NCI-H460 (cell line): ENCODE measurements around the gene TIPARP. TPM values are rescaled to one million over a fixed set of nuclear protein-coding genes. Genes with fewer than 3 reads are reported as not detected.

Experiments used
- DNase-seq: peaks from one replicate; pipeline ENCODE4 v3.0.0-alpha.2; 2016; ENCODE audit warnings: low read depth; ENCODE audit errors: extremely low read depth
- polyA plus RNA-seq: library from polyadenylated mRNA; depleted of rRNA; stranded (reverse); fragments of >200 nt; gene quantifications from 2 replicates; pipeline ENCODE4 v1.2.3, GENCODE V29; 2014; cell fraction: nucleus; rRNA removed
- total RNA-seq: library from RNA; depleted of rRNA; stranded (reverse); fragments of >200 nt; shearing (Covaris generic); gene quantifications from 2 replicates; pipeline ENCODE4 v1.2.3, GENCODE V29; 2014; rRNA removed

Gene TIPARP, protein sequence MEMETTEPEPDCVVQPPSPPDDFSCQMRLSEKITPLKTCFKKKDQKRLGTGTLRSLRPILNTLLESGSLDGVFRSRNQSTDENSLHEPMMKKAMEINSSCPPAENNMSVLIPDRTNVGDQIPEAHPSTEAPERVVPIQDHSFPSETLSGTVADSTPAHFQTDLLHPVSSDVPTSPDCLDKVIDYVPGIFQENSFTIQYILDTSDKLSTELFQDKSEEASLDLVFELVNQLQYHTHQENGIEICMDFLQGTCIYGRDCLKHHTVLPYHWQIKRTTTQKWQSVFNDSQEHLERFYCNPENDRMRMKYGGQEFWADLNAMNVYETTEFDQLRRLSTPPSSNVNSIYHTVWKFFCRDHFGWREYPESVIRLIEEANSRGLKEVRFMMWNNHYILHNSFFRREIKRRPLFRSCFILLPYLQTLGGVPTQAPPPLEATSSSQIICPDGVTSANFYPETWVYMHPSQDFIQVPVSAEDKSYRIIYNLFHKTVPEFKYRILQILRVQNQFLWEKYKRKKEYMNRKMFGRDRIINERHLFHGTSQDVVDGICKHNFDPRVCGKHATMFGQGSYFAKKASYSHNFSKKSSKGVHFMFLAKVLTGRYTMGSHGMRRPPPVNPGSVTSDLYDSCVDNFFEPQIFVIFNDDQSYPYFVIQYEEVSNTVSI
- total RNA-seq = 10.9 and 12.3 TPM in 2 replicates
- polyA plus RNA-seq = 6.5 and 7.9 TPM in 2 replicates

DNA sequence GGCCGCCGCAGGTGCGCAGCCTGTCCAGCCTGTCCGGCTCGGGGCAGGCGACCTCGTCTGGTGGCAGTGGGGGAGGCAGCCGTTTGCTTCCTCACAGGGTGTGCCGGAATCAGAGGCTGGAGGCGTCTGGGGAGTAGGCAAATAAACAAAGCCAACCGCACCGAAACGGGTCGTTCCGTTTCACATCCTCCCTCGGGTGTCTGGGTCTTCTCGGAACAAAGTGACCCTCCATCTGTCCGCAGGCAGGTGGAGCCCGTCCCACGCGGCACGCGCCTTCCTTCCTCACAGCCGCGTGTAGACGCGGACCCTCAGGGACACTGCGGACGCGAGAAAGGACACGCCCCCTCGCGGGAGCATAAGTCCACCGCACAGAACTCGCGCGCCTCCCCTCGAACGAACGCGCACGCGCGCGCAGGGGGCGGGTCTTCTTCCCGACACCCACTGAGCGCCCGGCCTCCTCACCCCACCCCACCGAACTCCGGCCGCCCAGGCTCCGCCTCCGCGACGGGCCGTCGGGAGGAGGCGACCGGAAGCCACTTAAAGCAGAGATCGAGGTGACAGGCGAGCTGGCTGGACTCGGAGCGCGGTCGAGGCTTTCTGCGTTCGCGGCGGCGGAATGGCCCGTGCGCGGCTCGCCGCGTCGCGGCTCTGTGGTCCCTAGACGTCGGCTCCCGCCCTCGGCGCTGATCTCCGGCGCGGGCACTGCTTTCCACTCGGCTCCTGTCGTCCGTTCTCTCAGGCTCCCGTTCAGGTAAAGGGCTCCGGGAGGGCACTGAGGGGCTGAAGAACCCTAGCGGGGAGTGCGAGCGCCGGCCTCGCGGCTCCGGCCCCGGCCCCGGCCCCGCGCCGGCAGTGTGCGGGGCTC lies at the start of gene TIPARP:
Gene TIPARP, plus strand, starts transcription at position 545 of the 865 bp plus-strand sequence. CDS start 3,108 bp downstream, outside the sequence.
- peak; percentile 93 for DNase-seq

DNA sequence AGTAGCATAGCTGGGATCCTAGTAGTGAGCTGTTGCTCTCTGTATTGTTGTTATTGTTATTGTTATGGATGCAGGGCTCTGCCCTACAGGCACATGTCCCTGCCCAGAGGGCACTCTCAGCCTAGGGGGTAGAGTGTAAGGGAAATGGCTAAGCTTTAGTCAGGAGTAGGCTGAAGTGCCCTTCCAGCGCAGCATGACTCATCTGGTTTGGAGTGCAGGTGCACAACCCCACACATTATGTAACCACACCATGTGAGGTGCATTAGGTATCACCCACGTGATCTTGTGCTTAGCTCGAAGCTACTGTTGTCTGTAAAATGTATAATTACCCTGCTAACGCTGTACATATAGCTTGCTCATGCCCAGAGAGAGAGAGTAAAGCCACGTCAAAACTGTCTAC lies 48.3 kb upstream of the TIPARP start:
- no peak for DNase-seq

DNA sequence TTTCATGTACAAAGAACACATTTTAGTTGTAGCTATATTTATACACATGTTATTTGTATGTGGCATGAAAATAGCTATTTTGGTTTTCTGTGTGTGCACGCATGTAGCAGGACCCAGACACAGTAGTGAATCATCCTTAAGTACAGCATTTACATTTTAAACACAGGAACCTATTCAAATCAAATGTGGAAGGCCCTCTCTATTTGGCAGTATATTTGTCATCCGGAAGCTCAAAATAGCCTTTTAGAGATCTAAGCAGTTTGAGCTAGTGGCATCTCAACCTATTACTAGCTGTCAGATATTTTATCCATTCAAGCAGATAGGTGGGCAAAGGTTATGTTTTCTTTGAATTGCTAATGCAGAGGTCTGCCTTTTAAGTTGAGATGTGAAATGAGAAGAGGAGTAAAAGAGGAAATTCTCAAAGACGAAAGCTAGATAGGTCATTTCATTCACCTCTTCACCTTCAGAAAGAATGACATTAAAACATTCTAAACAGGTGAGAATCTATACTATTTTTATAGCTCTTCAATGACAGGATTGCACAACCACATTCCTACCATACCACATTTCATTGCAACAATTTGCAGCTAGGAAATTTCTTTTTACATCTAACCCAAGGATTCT lies 46.3 kb upstream of the TIPARP start:
- DNase-seq = no peak

DNA sequence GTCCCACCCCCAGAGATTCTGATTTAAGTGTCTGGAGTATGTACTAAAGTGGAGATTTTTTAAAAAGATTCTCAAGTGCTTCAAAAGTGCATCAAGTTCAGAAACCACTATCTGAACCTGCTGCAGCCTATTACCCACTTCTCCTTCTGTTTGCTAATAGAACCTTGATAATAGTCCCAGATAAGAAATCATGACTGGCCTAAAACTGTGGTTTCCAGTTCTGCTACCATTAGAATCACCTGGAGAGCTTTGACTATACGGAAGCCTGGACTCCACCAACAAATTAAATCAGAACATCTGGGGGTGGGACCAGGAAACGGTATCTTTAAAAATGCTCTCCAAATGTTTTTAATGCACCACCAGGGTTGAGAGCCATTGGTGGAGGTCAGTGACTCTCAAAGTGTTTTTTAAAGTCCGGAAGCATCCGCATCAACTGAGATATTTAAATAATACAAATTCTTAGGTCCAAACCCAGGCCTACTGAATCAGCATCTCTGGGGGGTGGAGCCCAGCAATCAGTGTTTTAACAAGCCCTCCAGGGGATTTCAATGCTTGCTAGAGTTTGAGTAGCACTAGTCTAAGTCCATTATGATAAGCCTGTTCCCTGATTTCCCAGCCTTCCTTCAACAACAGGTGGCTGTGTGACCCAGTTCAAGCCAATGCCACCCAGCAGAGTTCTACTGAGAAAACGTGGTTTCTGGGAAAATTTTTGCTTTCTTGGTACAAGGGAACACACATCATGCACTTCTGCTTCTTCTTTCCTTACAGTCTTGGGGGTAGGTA lies 45.4 kb upstream of the TIPARP start:
- no peak for DNase-seq

DNA sequence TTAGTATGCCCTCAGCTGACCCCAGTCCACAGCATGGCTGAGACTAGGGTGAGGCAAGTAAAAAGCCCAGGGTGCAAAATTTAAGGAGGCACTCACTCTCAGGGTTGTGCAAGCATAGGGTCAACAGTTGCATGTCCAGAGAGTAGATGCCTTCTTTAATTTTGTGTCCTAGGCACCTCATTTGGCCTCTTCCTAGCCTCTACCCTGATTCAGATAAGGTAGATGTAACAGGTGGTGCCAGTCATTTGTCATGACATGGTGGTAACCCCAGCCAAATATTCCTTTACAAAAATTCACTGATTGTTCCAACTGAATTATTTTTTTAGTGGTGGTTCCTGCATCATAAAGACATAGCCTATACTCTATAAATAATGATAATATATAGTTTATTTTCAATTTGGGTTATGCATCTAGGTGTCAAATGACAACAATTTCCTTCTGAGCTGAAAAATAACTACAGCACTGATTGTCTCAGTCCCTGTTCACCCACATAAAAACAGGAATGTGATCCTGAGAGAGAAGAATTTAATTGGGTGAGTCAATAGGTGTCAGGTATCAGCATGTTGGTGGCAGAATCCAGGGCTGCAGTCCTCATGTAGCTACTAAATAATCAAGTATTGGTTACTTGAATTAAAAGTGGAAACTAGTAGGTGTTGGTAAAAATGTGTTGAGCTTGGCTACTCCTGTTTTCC lies 44.2 kb upstream of the TIPARP start:
- DNase-seq = no peak

DNA sequence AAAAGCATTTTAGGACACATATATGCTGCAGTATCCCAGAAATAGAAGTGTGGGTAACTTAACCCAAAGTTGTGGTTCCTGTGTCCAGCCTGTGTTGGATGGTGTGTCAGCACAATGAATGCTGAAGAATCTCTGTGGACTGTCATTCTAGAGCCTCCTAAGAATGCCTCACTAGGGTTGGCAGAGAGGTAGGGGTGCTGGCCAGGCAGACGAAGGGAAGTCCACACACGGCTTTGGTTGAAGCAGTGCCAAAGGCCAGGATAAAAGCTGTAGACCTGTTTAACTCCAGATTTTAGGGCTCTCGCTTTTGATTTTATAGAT lies 43.7 kb upstream of the TIPARP start:
- DNase-seq = no peak

DNA sequence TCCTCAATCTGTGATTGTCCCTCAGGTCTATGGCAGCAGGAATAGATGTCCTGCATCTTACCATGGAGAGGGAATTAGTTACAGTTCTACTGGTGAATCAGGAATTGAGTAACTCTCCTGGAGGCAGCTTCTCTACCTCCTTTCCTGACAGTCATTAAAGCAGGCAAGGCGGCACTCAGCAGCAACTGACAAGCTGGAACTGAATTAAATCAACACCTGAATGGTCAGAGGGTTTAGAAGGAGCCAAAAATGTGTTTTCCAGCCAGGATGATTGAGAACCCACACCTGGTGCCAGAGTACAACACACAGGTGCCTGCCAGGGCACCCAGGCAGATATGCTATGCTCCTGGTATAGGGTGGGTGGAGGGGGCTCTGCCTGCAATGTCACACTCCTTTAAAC lies 43.1 kb upstream of the TIPARP start:
- no peak for DNase-seq

DNA sequence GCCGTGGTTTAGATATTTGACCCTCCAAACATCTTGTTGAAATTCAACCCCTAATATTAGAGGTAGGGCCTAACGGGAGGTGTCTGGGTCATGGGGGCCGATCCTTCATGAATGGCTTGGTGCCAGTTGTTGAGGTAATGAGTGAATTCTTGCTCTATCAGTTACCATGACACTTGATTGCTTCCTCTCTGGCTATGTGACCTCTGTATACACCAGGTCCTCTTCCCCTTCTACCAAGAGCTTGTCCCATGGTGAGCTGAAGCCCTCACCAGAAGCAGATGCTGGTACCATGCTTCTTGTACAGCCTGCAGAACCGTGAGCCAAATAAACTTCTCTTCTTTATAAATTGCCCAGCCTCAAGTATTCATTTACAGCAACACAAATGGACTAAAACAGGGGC lies 41.8 kb upstream of the TIPARP start:
- DNase-seq = no peak

DNA sequence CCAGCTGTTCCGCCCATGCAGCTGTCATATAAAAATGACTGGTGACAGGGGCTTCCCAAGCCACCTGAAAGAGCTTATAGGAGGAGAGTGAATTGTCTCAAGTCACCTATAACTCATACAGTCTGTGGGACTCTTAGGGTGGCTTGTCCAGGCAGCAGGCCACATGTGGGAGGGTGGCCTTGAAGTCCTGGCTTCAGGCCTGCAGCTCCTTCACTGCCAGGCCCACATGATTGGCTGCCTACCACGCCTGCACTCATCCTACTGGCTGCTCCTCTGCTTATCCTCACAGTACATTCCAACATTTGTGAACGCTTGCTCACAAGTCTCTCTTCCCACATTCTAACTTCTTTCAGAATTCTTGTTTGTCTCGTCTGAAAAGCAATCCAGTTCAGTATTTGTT lies 41.1 kb upstream of the TIPARP start:
- no peak for DNase-seq

DNA sequence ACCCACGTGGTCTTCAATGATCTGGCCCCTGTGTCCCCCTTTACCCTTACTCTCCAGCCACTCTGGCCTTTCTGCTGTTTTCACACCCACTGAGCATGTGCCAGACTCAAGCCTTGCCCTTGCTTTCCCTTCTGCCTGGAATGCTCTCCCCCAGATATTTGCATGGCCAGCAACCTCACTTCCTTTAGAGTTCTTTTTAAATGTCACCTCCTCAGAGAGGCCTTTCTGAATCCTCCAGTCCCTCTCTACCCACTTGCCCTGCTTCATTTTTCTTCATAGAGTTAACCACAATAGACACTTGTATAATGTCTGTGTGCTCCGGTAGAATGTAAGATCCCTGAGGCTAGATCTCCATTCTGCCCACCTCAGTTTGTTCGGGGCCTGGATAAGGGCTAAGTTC lies 39.4 kb upstream of the TIPARP start:
- no peak for DNase-seq

DNA sequence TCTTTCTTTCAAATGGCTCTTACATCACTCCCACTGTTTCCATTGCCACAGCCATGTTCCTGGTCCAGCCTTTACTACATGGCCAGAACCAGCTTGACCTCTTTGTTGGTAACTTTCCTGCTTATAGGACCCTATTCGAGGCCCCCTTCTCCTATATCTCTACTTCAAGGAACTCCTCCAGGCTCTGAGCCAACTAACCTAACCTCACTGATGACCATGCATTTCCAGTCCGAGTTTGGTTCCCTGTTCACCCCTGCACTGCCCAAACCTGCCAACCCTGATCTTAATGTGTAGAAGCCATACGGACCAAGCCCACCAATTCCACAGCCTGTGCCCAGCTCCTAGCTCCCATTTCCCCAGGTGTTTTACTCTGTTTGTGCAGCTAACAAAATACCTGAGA lies 38.4 kb upstream of the TIPARP start:
- DNase-seq = no peak

DNA sequence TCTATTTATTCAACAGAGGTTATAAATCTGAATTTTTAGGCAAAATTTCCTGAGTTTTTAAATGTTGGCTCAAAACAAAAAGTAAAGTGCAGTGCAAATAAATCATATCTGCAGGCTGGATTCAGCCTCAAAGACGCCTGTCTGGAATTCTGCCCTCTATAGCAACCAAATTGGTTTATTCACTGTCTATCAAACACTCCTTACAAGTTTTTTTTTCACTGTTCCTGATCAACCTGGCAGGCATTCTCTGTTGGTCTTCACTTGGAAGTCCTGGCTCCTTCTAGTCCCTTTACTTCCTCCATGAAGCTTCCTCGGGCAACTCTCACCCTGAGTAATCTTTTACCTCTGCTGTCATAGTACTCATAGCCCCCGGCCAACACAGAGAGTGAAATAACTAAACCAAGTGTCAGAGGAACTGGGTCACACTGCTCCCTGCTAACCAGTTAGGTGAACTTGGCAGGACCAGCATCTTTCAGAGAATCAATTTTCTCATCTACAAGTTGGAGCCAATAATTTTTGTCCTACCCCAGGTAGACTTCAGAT lies 36.8 kb upstream of the TIPARP start:
- DNase-seq = no peak

DNA sequence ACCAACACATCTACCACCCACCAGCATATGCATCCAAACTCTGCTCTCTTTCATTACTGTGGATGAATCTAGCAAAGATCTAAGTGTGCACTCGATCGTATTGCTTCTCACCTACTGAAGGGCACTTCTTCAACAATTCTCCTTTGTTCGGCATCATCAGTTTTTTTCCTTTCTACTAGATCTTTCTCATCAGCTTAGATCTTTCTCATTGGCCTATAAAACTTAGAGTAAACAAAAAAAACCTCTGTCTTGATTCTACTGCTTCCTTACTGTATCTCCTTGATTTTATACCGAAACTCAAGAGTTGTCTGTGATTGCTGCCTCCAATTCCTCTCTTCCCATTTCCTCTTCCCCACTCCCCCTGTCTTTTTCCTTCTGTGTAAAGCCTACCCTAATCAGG lies 36.1 kb upstream of the TIPARP start:
- DNase-seq = no peak

DNA sequence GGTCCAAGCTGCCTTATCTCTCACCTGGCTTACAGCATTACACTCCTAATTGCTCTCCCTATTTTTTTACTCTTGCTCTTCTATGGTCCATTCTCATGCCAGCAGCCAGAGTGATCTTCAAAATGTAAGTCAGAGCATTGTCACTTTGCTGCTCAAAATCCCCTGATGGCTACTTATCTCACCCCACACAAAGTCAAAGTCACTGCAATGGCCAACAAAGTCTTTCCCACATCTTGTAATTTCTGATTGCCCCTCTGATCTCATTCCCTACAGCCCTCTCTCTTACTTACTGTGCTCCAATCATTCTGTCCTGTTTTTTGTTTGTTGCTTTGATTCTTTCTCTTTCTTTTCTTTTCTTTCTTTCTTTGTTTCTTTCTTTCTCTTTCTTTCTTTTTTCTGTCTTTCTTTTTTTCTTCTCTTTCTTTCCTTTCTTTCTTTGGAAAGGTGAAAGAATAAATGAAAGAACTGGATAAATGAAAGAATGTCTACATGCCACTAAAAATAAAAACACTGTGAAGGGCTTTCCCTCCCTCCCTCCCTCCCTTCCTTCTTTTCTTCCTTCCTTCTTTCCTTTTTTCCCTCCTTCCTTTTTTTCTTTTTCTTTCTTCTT lies 34.9 kb upstream of the TIPARP start:
- DNase-seq = no peak

DNA sequence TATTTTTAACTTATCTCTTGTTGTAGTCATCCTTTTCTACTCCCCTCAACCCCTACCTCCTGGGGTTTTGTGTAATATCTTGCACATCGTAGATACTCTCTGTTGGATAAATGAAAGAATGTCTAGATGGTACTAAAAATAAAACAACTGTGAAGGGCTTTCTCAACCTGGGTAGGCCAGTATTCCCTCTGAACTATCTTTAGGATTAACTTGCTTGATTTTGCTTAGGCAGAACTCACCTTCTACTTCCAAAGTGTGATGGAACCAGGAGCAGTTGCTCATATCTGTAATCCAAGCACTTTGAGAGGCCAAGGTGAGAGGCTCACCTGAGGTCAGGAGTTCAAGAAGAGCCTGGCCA lies 32.8 kb upstream of the TIPARP start:
- DNase-seq = no peak

DNA sequence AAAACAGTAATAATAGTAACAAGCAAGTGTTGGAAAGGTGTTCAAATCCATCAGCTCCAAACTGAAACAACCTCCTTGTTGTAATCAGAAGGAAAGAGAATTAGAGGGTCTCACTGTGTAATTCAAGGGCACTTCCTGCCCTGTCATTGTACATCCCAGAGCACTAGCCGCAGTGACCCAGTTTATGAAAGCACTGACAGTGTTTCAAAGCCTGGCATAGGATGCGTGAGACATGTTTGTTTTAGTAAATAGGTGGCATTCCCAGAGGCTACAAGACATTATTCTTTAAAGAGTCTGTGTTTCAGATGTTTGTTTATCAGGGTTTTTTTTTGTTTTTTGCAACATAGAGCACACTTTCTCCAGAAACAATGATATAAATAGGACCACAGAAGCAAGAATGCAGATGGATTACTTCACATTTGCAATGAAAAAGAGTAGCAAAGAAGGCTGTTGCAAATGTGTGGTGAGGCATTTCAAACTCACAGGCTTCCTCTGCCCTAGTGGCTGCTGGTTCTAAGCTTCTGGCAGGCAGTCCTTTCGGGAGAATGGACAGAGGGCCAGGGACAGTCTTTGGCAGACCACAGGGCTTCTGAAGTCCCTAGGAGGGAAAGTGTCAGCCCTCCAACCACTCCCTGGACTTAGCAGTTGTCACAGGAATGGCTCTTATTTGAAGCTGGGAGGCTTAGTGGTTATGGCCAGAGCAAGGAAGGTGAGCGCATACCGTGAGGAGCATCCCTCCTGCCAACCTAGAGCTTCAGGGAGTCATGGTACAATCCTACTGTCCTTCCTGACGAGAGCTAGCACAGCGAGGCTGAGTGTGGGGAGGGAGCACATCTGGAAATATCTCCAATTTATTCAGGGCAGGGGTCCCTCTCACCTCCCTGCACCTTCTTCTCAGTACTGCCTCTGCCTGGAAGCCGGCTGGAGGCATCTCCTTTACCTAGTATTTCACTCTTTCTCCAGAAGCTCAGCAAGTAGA lies 31.4 kb upstream of the TIPARP start:
- no peak for DNase-seq

DNA sequence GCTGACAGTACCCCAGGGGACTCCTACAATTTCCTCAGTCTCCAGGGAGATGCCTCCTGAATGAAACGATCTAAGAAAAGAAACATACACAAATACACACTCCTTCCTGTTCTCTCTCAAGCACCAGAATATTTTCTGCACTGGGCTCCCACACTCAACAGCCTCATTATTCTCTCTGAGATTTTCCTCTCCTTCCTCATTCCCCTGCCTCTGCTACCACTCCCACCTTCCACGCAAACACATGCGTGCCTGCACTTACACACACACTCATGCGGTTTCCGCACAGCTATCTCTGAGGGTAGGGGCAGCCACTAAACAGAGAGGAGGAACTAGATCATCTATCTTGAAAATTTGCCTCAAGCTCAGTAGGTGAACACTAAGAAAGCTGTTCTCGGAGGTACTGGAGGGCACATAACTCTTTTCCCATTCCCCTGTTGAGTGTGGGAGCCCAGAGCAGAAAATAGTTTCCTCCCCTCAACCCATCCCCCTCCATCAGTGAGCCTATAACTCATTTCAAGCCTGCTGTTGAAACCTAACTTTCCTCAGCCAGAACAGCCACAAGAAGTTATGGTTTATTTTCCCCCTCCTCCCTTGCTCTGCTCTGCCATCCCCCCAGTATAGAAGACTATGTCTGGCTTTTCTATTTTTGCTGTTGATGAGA lies 30.5 kb upstream of the TIPARP start:
- DNase-seq = no peak
